AG04449 (cell line): ENCODE data around the gene AJUBA.

Experiments used
- CTCF ChIA-PET: fragments of 350-600 bp; formaldehyde crosslinking; extraction: SDS; loops from one replicate; lab custom pipeline; 2021; ENCODE audit warnings: antibody characterized with exemption; lab: Yijun Ruan, JAX
- POLR2A ChIA-PET: fragments of 400-600, 350-600 bp; formaldehyde crosslinking; extraction: SDS; loops from one replicate; lab custom pipeline; 2020; ENCODE audit warnings: antibody characterized with exemption, inconsistent platforms; lab: Yijun Ruan, JAX
- DNase-seq: peaks from one replicate; pipeline ENCODE4 v3.0.0-alpha.2; 2010; ENCODE audit warnings: low read depth, low spot score
- H3K4me3 ChIP-seq: 2 replicates; pipeline ENCODE4 v1.5.1; 2011; ENCODE audit warnings: low read depth, mild to moderate bottlenecking, control low read depth, low read length
- CTCF ChIP-seq: IDR thresholded peaks from one replicate; pipeline ENCODE4 v1.5.1; 2011; ENCODE audit warnings: mild to moderate bottlenecking, moderate library complexity, low read length, control low read depth, inconsistent platforms; ENCODE audit not compliant: insufficient read depth; ENCODE audit errors: missing control alignments

The AJUBA gene

GRCh38 chr14:22929104-22929960 is 53.0 kb downstream of the AJUBA start, which contains the start of gene PRMT5:
PRMT5 (minus strand) TSS chr14:22929376; CDS start chr14:22929361, 15 bp downstream.
- CTCF ChIA-PET = interaction anchor here (0.8 to 4.5 kb wide), 36 partner anchors 10 to 537 kb away, joined by 3 to 100 read pairs (median 8); partner anchors contain the start of genes AJUBA, CDH24, HAUS4 and LRP10
- POLR2A ChIA-PET = interaction anchor here (0.8 to 2.2 kb wide), 10 partner anchors 10 to 129 kb away, joined by 3 to 24 read pairs (median 3); partner anchors contain the start of genes AJUBA, HAUS4 and RBM23
- DNase-seq = peak; percentile 99
- no peak for TF ChIP-seq CTCF
- H3K4me3 ChIP-seq = peak within 1 kb of the TSS; percentile 100

GRCh38 chr14:22928237-22929103 is 53.9 kb downstream of the AJUBA start:
- TF ChIP-seq CTCF = no peak
- ChIA-PET CTCF (interaction anchor here (0.8 to 6.2 kb wide), 20 partner anchors 9 to 371 kb away, joined by 3 to 100 read pairs (median 12); partner anchors contain the start of genes AJUBA, CDH24, LRP10 and RBM23), POLR2A (interaction anchor here (0.9 to 2.2 kb wide), 8 partner anchors 9 to 130 kb away, joined by 3 to 24 read pairs (median 4); partner anchors contain the start of genes AJUBA and RBM23)
- DNase-seq = no peak
- H3K4me3 ChIP-seq = peak overlapping the region; percentile 100

GRCh38 chr14:22926316-22926715 is 56.0 kb downstream of the AJUBA start:
- ChIA-PET CTCF (interaction anchor here (0.9 to 6.2 kb wide), 5 partner anchors 25 to 132 kb away, joined by 3 to 27 read pairs (median 5); partner anchors contain the start of gene LRP10), POLR2A (no interaction called here)
- no peak overlapping the region for H3K4me3 ChIP-seq
- TF ChIP-seq CTCF = no peak
- no peak for DNase-seq

- ChIA-PET CTCF (interaction anchor here (0.9 to 6.2 kb wide), 4 partner anchors 24 to 133 kb away, joined by 3 to 27 read pairs (median 10); partner anchors contain the start of gene LRP10), POLR2A (no interaction called here)
- DNase-seq = no peak
- TF ChIP-seq CTCF = no peak
- no peak overlapping the region for H3K4me3 ChIP-seq
Measured at GRCh38 chr14:22925513-22925912, 56.8 kb downstream of the AJUBA start.

GRCh38 chr14:22923746-22924145 is 58.6 kb downstream of the AJUBA start:
- ChIA-PET POLR2A (no interaction called here), CTCF (interaction anchor here (0.9 to 6.2 kb wide), 6 partner anchors 11 to 145 kb away, joined by 3 to 27 read pairs (median 3); no protein-coding TSS in a partner anchor)
- no peak for TF ChIP-seq CTCF
- no peak overlapping the region for H3K4me3 ChIP-seq
- DNase-seq = no peak
